K562 (cell line): ENCODE measurements around the gene AIPL1. TPM values are rescaled to one million over a fixed set of nuclear protein-coding genes. Genes with fewer than 3 reads are reported as not detected.

Experiments
- ATF1 ChIP-seq, 2 experiments: fragments of 450-650 bp in 1 of 2; IDR thresholded peaks; 2 replicates each; pipeline ENCODE4 v1.6.1; 2016; ENCODE audit warnings: missing compliant biosample characterization in 1 of 2, missing genetic modification characterization in 1 of 2
- C11orf30 ChIP-seq: fragments of 450-650 bp; IDR thresholded peaks from 2 replicates; pipeline ENCODE4 v1.6.1; 2016; ENCODE audit warnings: low read depth, mild to moderate bottlenecking
- CBX3 ChIP-seq, 2 experiments: IDR thresholded peaks; 1 replicate in 1 of 2; 2 replicates in 1 of 2; pipeline ENCODE4 v1.6.1; 2012; ENCODE audit warnings: inconsistent platforms in 2 of 2, low read length in 2 of 2, borderline replicate concordance in 1 of 2, control low read depth in 1 of 2
- ELK1 ChIP-seq: sonication (generic); formaldehyde crosslinking; IDR thresholded peaks from 2 replicates; pipeline ENCODE4 v1.8.1; 2022; ENCODE audit warnings: missing genetic modification reagents
- FOSL1 ChIP-seq: fragments of 200-800 bp; sonication (Bioruptor generic); conservative IDR thresholded peaks from 2 replicates; pipeline ENCODE4 v1.6.1; 2016; ENCODE audit warnings: missing genetic modification characterization, missing compliant biosample characterization
- JUN ChIP-seq, 2 experiments: sonication (generic) in 1 of 2; formaldehyde crosslinking in 1 of 2; IDR thresholded peaks; 2 replicates each; pipeline versions ENCODE4 v1.6.1 to v1.8.0; 2012 to 2022; ENCODE audit warnings: borderline replicate concordance in 2 of 2, mild to moderate bottlenecking in 2 of 2, improper control_type of control experiment in 1 of 2, low read depth in 1 of 2, low read length in 1 of 2, missing genetic modification reagents in 1 of 2
- PCBP1 ChIP-seq: fragments of 200-400 bp; formaldehyde crosslinking; IDR thresholded peaks from 2 replicates; pipeline ENCODE4 v1.6.1; 2018; ENCODE audit warnings: mild to moderate bottlenecking, low read depth, low read length; ENCODE audit not compliant: poor library complexity, severe bottlenecking
- PTRF ChIP-seq: fragments of 450-650 bp; IDR thresholded peaks from 2 replicates; pipeline ENCODE4 v1.6.1; 2016; ENCODE audit warnings: mild to moderate bottlenecking, missing genetic modification characterization, missing compliant biosample characterization
- XRCC5 ChIP-seq: fragments of 200-400 bp; formaldehyde crosslinking; IDR thresholded peaks from 2 replicates; pipeline ENCODE4 v1.6.1; 2017; ENCODE audit warnings: low read depth, mild to moderate bottlenecking, low read length
- ZBTB11 ChIP-seq, 3 experiments: fragments of 200-800 bp in 1 of 3; fragments of 250-450 bp in 1 of 3; fragments of 450-650 bp in 1 of 3; sonication (Bioruptor Pico) in 1 of 3; sonication (Bioruptor generic) in 1 of 3; formaldehyde crosslinking in 1 of 3; IDR thresholded peaks; 2 replicates each; pipeline versions ENCODE4 v1.6.1 to v1.8.0; 2016 to 2022; ENCODE audit warnings: mild to moderate bottlenecking in 2 of 3, missing genetic modification characterization in 2 of 3, missing compliant biosample characterization in 1 of 3, moderate library complexity in 1 of 3
- ZNF668 ChIP-seq: fragments of 250-450 bp; sonication (Bioruptor Pico); IDR thresholded peaks from 2 replicates; pipeline ENCODE4 v1.8.0; 2022; ENCODE audit warnings: mild to moderate bottlenecking, inconsistent platforms
- ZNF740 ChIP-seq, 3 experiments: fragments of 200-800 bp in 1 of 3; sonication (Bioruptor generic) in 1 of 3; sonication (generic) in 1 of 3; formaldehyde crosslinking in 1 of 3; IDR thresholded peaks; 2 replicates each; pipeline versions ENCODE4 v1.6.1 to v1.8.0; 2016 to 2022; ENCODE audit warnings: mild to moderate bottlenecking in 2 of 3, missing compliant biosample characterization in 2 of 3, missing genetic modification characterization in 2 of 3, missing genetic modification reagents in 1 of 3
- polyA plus RNA-seq, 8 experiments: library from polyadenylated mRNA; depleted of rRNA in 4 of 8; stranded (reverse) in 5 of 8; unstranded in 3 of 8; fragments of >200 nt; fragmentation: Nextera tagmentation in 2 of 8; fragmentation: Illumina TruSeq in 1 of 8; extraction: Ambion mirVana in 2 of 8; extraction: Trizol in 1 of 8; gene quantifications; 2 replicates each; pipeline versions ENCODE4 v1.2.1 to v1.2.3, GENCODE V29; 2011 to 2014; ENCODE audit warnings: inconsistent platforms in 1 of 8, missing spikeins in 1 of 8
- total RNA-seq, 7 experiments: library from RNA; depleted of rRNA in 6 of 7; stranded (reverse); fragments of >200 nt in 6 of 7; fragmentation: Illumina TruSeq in 2 of 7; extraction: Trizol in 2 of 7; gene quantifications; 2 replicates each; pipeline versions ENCODE4 v1.2.1 to v1.2.3, GENCODE V29; 2011 to 2021; ENCODE audit warnings: low replicate concordance in 1 of 7

The AIPL1 gene
- total and polyA plus RNA-seq, 9 of the 15 experiments (the other 6 are each of a cell fraction or from before 2014, with no cell fraction given) = not detected

GRCh38 chr17:6374271-6374691 is 60.6 kb downstream of the AIPL1 start (continued):
- TF ChIP-seq C11orf30 (no peak), CBX3 (IDR thresholded peaks at IDR 0.05; ENCODE audit: borderline replicate concordance in 1 of 2, low read length in 2 of 2) (no peak), PTRF (tag) (no peak), FOSL1 (no peak), PCBP1 (no peak), XRCC5 (no peak), ATF1 (CRISPR knock-in tag; IDR thresholded peaks at IDR 0.05) (no peak), ATF1 (tag; IDR thresholded peaks at IDR 0.05) (no peak), ZBTB11 (CRISPR knock-in tag; IDR thresholded peaks at IDR 0.05) (no peak), ZNF740 (CRISPR knock-in tag; IDR thresholded peaks at IDR 0.05) (no peak), ZNF740 (tag; IDR thresholded peaks at IDR 0.05) (no peak), ELK1 (no peak), ZNF668 (CRISPR knock-in tag) (no peak), JUN (IDR thresholded peaks at IDR 0.05; ENCODE audit: borderline replicate concordance, low read depth, low read length) (no peak), JUN (CRISPR knock-in tag; IDR thresholded peaks at IDR 0.05; ENCODE audit: borderline replicate concordance) (no peak)

Other genes starting within 250 kb of the AIPL1 start
- gene PIMREG, start 9.3 kb upstream of the AIPL1 start, total RNA-seq (2014; rRNA removed) = 11.5 and 12.9 TPM in 2 replicates
- 5.1 and 5.3 TPM in 2 replicates for gene PIMREG, start 9.3 kb upstream of the AIPL1 start, total RNA-seq (2014; rRNA removed; fragmentation: Illumina TruSeq; extraction: Trizol)
- 5.1 and 7.2 TPM in 2 replicates for gene PIMREG, start 9.3 kb upstream of the AIPL1 start, total RNA-seq (2015; rRNA removed; fragmentation: Illumina TruSeq; extraction: Trizol)
- 13.4 and 16.0 TPM in 2 replicates for gene PIMREG, start 9.3 kb upstream of the AIPL1 start, total RNA-seq (2021)
- 5.9 and 10.2 TPM in 2 replicates for gene PIMREG, start 9.3 kb upstream of the AIPL1 start, polyA plus RNA-seq (2011; rRNA removed)
- gene PIMREG, start 9.3 kb upstream of the AIPL1 start, polyA plus RNA-seq (2014; fragmentation: Illumina TruSeq; extraction: Trizol) = 9.4 and 13.5 TPM in 2 replicates
- 1 to 10 TPM; 1.1 to 2.1 TPM for gene PIMREG, start 9.3 kb upstream of the AIPL1 start, polyA plus RNA-seq (2014; fragmentation: Nextera tagmentation; extraction: Ambion mirVana)
- 15.4 and 16.7 TPM in 2 replicates for gene PIMREG, start 9.3 kb upstream of the AIPL1 start, polyA plus RNA-seq (2014; rRNA removed)
- gene PITPNM3, start 121.4 kb upstream of the AIPL1 start, total RNA-seq (2014; rRNA removed) = 0.14 and 0.57 TPM in 2 replicates
- gene PITPNM3, start 121.4 kb upstream of the AIPL1 start, total RNA-seq (2014; rRNA removed; fragmentation: Illumina TruSeq; extraction: Trizol) = 0.13 and 0.15 TPM in 2 replicates
- 0.15 and 0.22 TPM in 2 replicates for gene PITPNM3, start 121.4 kb upstream of the AIPL1 start, total RNA-seq (2015; rRNA removed; fragmentation: Illumina TruSeq; extraction: Trizol)
- 0.31 and 0.38 TPM in 2 replicates for gene PITPNM3, start 121.4 kb upstream of the AIPL1 start, total RNA-seq (2021)
- 0.28 and 0.29 TPM in 2 replicates for gene PITPNM3, start 121.4 kb upstream of the AIPL1 start, polyA plus RNA-seq (2011; rRNA removed)
- 0.22 and 0.37 TPM in 2 replicates for gene PITPNM3, start 121.4 kb upstream of the AIPL1 start, polyA plus RNA-seq (2014; fragmentation: Illumina TruSeq; extraction: Trizol)
- not detected for gene PITPNM3, start 121.4 kb upstream of the AIPL1 start, polyA plus RNA-seq (2014; fragmentation: Nextera tagmentation; extraction: Ambion mirVana)
- gene PITPNM3, start 121.4 kb upstream of the AIPL1 start, polyA plus RNA-seq (2014; rRNA removed) = 0.32 and 0.53 TPM in 2 replicates
- 6.0 and 6.9 TPM in 2 replicates for gene KIAA0753, start 205.6 kb upstream of the AIPL1 start, total RNA-seq (2014; rRNA removed)
- gene KIAA0753, start 205.6 kb upstream of the AIPL1 start, total RNA-seq (2014; rRNA removed; fragmentation: Illumina TruSeq; extraction: Trizol) = 7.6 and 9.3 TPM in 2 replicates
- gene KIAA0753, start 205.6 kb upstream of the AIPL1 start, total RNA-seq (2015; rRNA removed; fragmentation: Illumina TruSeq; extraction: Trizol) = 8.5 and 9.0 TPM in 2 replicates
- 6.2 and 7.4 TPM in 2 replicates for gene KIAA0753, start 205.6 kb upstream of the AIPL1 start, total RNA-seq (2021)
- gene KIAA0753, start 205.6 kb upstream of the AIPL1 start, polyA plus RNA-seq (2011; rRNA removed) = 3.9 and 6.6 TPM in 2 replicates
- gene KIAA0753, start 205.6 kb upstream of the AIPL1 start, polyA plus RNA-seq (2014; fragmentation: Illumina TruSeq; extraction: Trizol) = 6.5 and 7.4 TPM in 2 replicates
- 1 to 10 TPM; 2.0 to 3.4 TPM for gene KIAA0753, start 205.6 kb upstream of the AIPL1 start, polyA plus RNA-seq (2014; fragmentation: Nextera tagmentation; extraction: Ambion mirVana)
- 5.2 and 5.6 TPM in 2 replicates for gene KIAA0753, start 205.6 kb upstream of the AIPL1 start, polyA plus RNA-seq (2014; rRNA removed)
- gene TXNDC17, start 205.9 kb upstream of the AIPL1 start, total RNA-seq (2014; rRNA removed) = 111 and 164 TPM in 2 replicates
- gene TXNDC17, start 205.9 kb upstream of the AIPL1 start, total RNA-seq (2014; rRNA removed; fragmentation: Illumina TruSeq; extraction: Trizol) = 141 and 144 TPM in 2 replicates
- 164 and 179 TPM in 2 replicates for gene TXNDC17, start 205.9 kb upstream of the AIPL1 start, total RNA-seq (2015; rRNA removed; fragmentation: Illumina TruSeq; extraction: Trizol)
- gene TXNDC17, start 205.9 kb upstream of the AIPL1 start, total RNA-seq (2021) = 108 and 126 TPM in 2 replicates
- 244 and 357 TPM in 2 replicates for gene TXNDC17, start 205.9 kb upstream of the AIPL1 start, polyA plus RNA-seq (2011; rRNA removed)
- 155 and 201 TPM in 2 replicates for gene TXNDC17, start 205.9 kb upstream of the AIPL1 start, polyA plus RNA-seq (2014; fragmentation: Illumina TruSeq; extraction: Trizol)
- 100 to 1,000 TPM; 758 to 759 TPM for gene TXNDC17, start 205.9 kb upstream of the AIPL1 start, polyA plus RNA-seq (2014; fragmentation: Nextera tagmentation; extraction: Ambion mirVana)
- gene TXNDC17, start 205.9 kb upstream of the AIPL1 start, polyA plus RNA-seq (2014; rRNA removed) = 236 and 245 TPM in 2 replicates
- 6.4 and 10.5 TPM in 2 replicates for gene MED31, start 216.5 kb upstream of the AIPL1 start, total RNA-seq (2014; rRNA removed)
- gene MED31, start 216.5 kb upstream of the AIPL1 start, total RNA-seq (2014; rRNA removed; fragmentation: Illumina TruSeq; extraction: Trizol) = 15.8 and 16.9 TPM in 2 replicates
- 13.7 and 14.6 TPM in 2 replicates for gene MED31, start 216.5 kb upstream of the AIPL1 start, total RNA-seq (2015; rRNA removed; fragmentation: Illumina TruSeq; extraction: Trizol)
- 14.0 and 17.9 TPM in 2 replicates for gene MED31, start 216.5 kb upstream of the AIPL1 start, total RNA-seq (2021)
- gene MED31, start 216.5 kb upstream of the AIPL1 start, polyA plus RNA-seq (2011; rRNA removed) = 24.2 and 29.1 TPM in 2 replicates
- 10.8 and 10.9 TPM in 2 replicates for gene MED31, start 216.5 kb upstream of the AIPL1 start, polyA plus RNA-seq (2014; fragmentation: Illumina TruSeq; extraction: Trizol)
- gene MED31, start 216.5 kb upstream of the AIPL1 start, polyA plus RNA-seq (2014; fragmentation: Nextera tagmentation; extraction: Ambion mirVana) = 10 to 100 TPM; 35.7 to 39.9 TPM
- 9.8 and 12.3 TPM in 2 replicates for gene MED31, start 216.5 kb upstream of the AIPL1 start, polyA plus RNA-seq (2014; rRNA removed)
- 0.14 and 1.2 TPM in 2 replicates for gene C17orf100, start 216.6 kb upstream of the AIPL1 start, total RNA-seq (2014; rRNA removed)
- 0.40 and 0.45 TPM in 2 replicates for gene C17orf100, start 216.6 kb upstream of the AIPL1 start, total RNA-seq (2014; rRNA removed; fragmentation: Illumina TruSeq; extraction: Trizol)
- 0.43 and 0.49 TPM in 2 replicates for gene C17orf100, start 216.6 kb upstream of the AIPL1 start, total RNA-seq (2015; rRNA removed; fragmentation: Illumina TruSeq; extraction: Trizol)
- 0.60 and 0.82 TPM in 2 replicates for gene C17orf100, start 216.6 kb upstream of the AIPL1 start, total RNA-seq (2021)
- gene C17orf100, start 216.6 kb upstream of the AIPL1 start, polyA plus RNA-seq (2011; rRNA removed) = 0.31 and 0.77 TPM in 2 replicates
- gene C17orf100, start 216.6 kb upstream of the AIPL1 start, polyA plus RNA-seq (2014; fragmentation: Illumina TruSeq; extraction: Trizol) = 0.62 and 0.69 TPM in 2 replicates
- under 1 TPM; 0.04 to 0.11 TPM for gene C17orf100, start 216.6 kb upstream of the AIPL1 start, polyA plus RNA-seq (2014; fragmentation: Nextera tagmentation; extraction: Ambion mirVana)
- 1.7 and 1.8 TPM in 2 replicates for gene C17orf100, start 216.6 kb upstream of the AIPL1 start, polyA plus RNA-seq (2014; rRNA removed)